CD4-positive, alpha-beta T cell treated with Interleukin-10 for 1 hour (primary cell): ENCODE measurements around the gene GPD1L.
"Not testable (repeated sequence)": the region's sequence is repeated elsewhere in the genome, so short reads cannot be mapped to it uniquely, and the experiment has no call there.

Experiments used
- DNase-seq: peaks from one replicate; pipeline ENCODE4 v3.0.0-alpha.2; 2020

Gene GPD1L

GRCh38 chr3:32106132-32106928 is at the start of gene GPD1L:
TSS of gene GPD1L (plus strand) at chr3:32106620. CDS start at chr3:32106712, 92 bp downstream.
- DNase-seq: peak; percentile 93

GRCh38 chr3:32058465-32058864 is 48.0 kb upstream of the GPD1L start:
- not testable (repeated sequence) for DNase-seq

- no peak for DNase-seq
Observed at GRCh38 chr3:32062950-32063582, 43.4 kb upstream of the GPD1L start.

GRCh38 chr3:32066686-32067085 is 39.7 kb upstream of the GPD1L start:
- no peak for DNase-seq

- not testable (repeated sequence) for DNase-seq
Observed at GRCh38 chr3:32074194-32074593, 32.2 kb upstream of the GPD1L start.

GRCh38 chr3:32076566-32076965 is 29.9 kb upstream of the GPD1L start:
- no peak for DNase-seq

- DNase-seq: no peak
Observed at GRCh38 chr3:32077260-32078084, 28.9 kb upstream of the GPD1L start.

GRCh38 chr3:32078085-32078634 is 28.3 kb upstream of the GPD1L start:
- no peak for DNase-seq

GRCh38 chr3:32078864-32079263 is 27.6 kb upstream of the GPD1L start:
- DNase-seq: no peak

GRCh38 chr3:32082721-32083120 is 23.7 kb upstream of the GPD1L start:
- DNase-seq: no peak

- DNase-seq: no peak
Observed at GRCh38 chr3:32083702-32084270, 22.6 kb upstream of the GPD1L start.

- no peak for DNase-seq
Observed at GRCh38 chr3:32084870-32085269, 21.6 kb upstream of the GPD1L start.

GRCh38 chr3:32086464-32086863 is 20.0 kb upstream of the GPD1L start:
- no peak for DNase-seq

- no peak for DNase-seq
Observed at GRCh38 chr3:32089476-32089875, 16.9 kb upstream of the GPD1L start.

GRCh38 chr3:32093204-32093603 is 13.2 kb upstream of the GPD1L start:
- no peak for DNase-seq

GRCh38 chr3:32095431-32095830 is 11.0 kb upstream of the GPD1L start:
- no peak for DNase-seq

- no peak for DNase-seq
Observed at GRCh38 chr3:32097768-32098167, 8.7 kb upstream of the GPD1L start.

- DNase-seq: no peak
Observed at GRCh38 chr3:32098528-32098927, 7.9 kb upstream of the GPD1L start.

GRCh38 chr3:32100465-32100864 is 6.0 kb upstream of the GPD1L start:
- no peak for DNase-seq

GRCh38 chr3:32102289-32102688 is 4.1 kb upstream of the GPD1L start:
- DNase-seq: no peak

- DNase-seq: no peak
Observed at GRCh38 chr3:32104492-32104891, 1.9 kb upstream of the GPD1L start.

- no peak for DNase-seq
Observed at GRCh38 chr3:32105291-32106131, 909 bp upstream of the GPD1L start.
